ENCODE measurements around the gene SMKR1. TPM values are rescaled to one million over a fixed set of nuclear protein-coding genes. Genes with fewer than 3 reads are reported as not detected.
"Not testable (repeated sequence)": the region's sequence is repeated elsewhere in the genome, so short reads cannot be mapped to it uniquely, and the experiment has no call there.

The SMKR1 gene
- total and polyA plus RNA-seq, 7 experiments from 2014 or later, result 1.1 to 6.3 (median 2.3) TPM

- CTCF ChIA-PET, result no interaction called here
- no peak overlapping the region for H3K27ac ChIP-seq (ENCODE audit: low read depth, low read length)
- POLR2A ChIA-PET, result no interaction called here
- ATAC-seq (no peak), DNase-seq (no peak)
- intact Hi-C loops (cut with micrococcal nuclease), result no loop called here
- peak overlapping the region in 1 of 9 donors; percentile 37 for H3K27ac Mint-ChIP-seq
- H3K27me3 ChIP-seq (ENCODE audit: control insufficient read depth in 2 of 2, insufficient read depth in 2 of 2, low read length in 2 of 2), result no peaks in the 10 kb centered on the region
- peaks cover 4 to 19% (median 6%) of the 10 kb centered on the region in 5 donors for H3K27me3 Mint-ChIP-seq
- H3K36me3 Mint-ChIP-seq, result no peaks in the 10 kb centered on the region
- peaks cover 0 to 5% (median 0%) of the 10 kb centered on the region in 7 donors for H3K4me1 Mint-ChIP-seq
- H3K4me3 ChIP-seq (ENCODE audit: low read length), result no peak overlapping the region
- no peaks in the 10 kb centered on the region for H3K9me3 ChIP-seq (ENCODE audit: control insufficient read depth in 2 of 3, low read length in 3 of 3)
- H3K4me3 Mint-ChIP-seq, result no peak overlapping the region
- H3K9me3 Mint-ChIP-seq, result peaks cover 0 to 3% (median 0%) of the 10 kb centered on the region in 11 donors
- H3K4me1 ChIP-seq (ENCODE audit: control insufficient read depth in 2 of 2, insufficient read depth in 2 of 2, low read length in 2 of 2), result no peaks in the 10 kb centered on the region
- H3K36me3 ChIP-seq (ENCODE audit: control insufficient read depth in 2 of 3, insufficient read depth in 3 of 3, low read length in 3 of 3), result no peaks in the 10 kb centered on the region
These were observed 15.6 kb downstream of the SMKR1 start for GRCh38 chr7:129517931-129518330.

GRCh38 chr7:129519464-129519863 is 17.1 kb downstream of the SMKR1 start:
- no peak overlapping the region for H3K27ac Mint-ChIP-seq
- ChIA-PET CTCF (interaction anchor here (0.5 kb wide), 1 partner anchor 305 kb away, joined by 3 read pairs; no protein-coding TSS in a partner anchor), POLR2A (no interaction called here)
- H3K36me3 ChIP-seq (ENCODE audit: control insufficient read depth in 2 of 3, insufficient read depth in 3 of 3, low read length in 3 of 3), result no peaks in the 10 kb centered on the region
- peaks cover 4 to 24% (median 13%) of the 10 kb centered on the region in 5 donors for H3K27me3 Mint-ChIP-seq
- no peaks in the 10 kb centered on the region for H3K4me1 ChIP-seq (ENCODE audit: control insufficient read depth in 2 of 2, insufficient read depth in 2 of 2, low read length in 2 of 2)
- ATAC-seq (no peak), DNase-seq (no peak)
- no peak overlapping the region for H3K4me3 Mint-ChIP-seq
- H3K9me3 ChIP-seq (ENCODE audit: control insufficient read depth in 2 of 3, low read length in 3 of 3), result no peaks in the 10 kb centered on the region
- no peak overlapping the region for H3K27ac ChIP-seq (ENCODE audit: low read depth, low read length)
- no peaks in the 10 kb centered on the region for H3K36me3 Mint-ChIP-seq
- no peak overlapping the region for H3K4me3 ChIP-seq (ENCODE audit: low read length)
- peaks cover 0 to 5% (median 0%) of the 10 kb centered on the region in 7 donors for H3K4me1 Mint-ChIP-seq
- intact Hi-C loops (cut with micrococcal nuclease), result no loop called here
- H3K9me3 Mint-ChIP-seq, result peaks cover 0 to 3% (median 0%) of the 10 kb centered on the region in 11 donors
- H3K27me3 ChIP-seq (ENCODE audit: control insufficient read depth in 2 of 2, insufficient read depth in 2 of 2, low read length in 2 of 2), result no peaks in the 10 kb centered on the region

- intact Hi-C loops (cut with micrococcal nuclease), result no loop called here
- DNase-seq, result no peak
- no peaks in the 10 kb centered on the region for H3K36me3 Mint-ChIP-seq
- peak overlapping the region in 1 of 10 donors; percentile 1 for H3K4me3 Mint-ChIP-seq
- H3K27ac ChIP-seq (ENCODE audit: low read depth, low read length), result no peak overlapping the region
- no peak overlapping the region for H3K4me3 ChIP-seq (ENCODE audit: low read length)
- ChIA-PET CTCF (no interaction called here), POLR2A (no interaction called here)
- H3K27me3 Mint-ChIP-seq, result peaks cover 10 to 31% (median 21%) of the 10 kb centered on the region in 5 donors
- H3K36me3 ChIP-seq (ENCODE audit: control insufficient read depth in 2 of 3, insufficient read depth in 3 of 3, low read length in 3 of 3), result no peaks in the 10 kb centered on the region
- H3K27me3 ChIP-seq (ENCODE audit: control insufficient read depth in 2 of 2, insufficient read depth in 2 of 2, low read length in 2 of 2), result no peaks in the 10 kb centered on the region
- H3K27ac Mint-ChIP-seq, result peak overlapping the region in 1 of 9 donors; percentile 55
- peaks cover 0 to 1% (median 0%) of the 10 kb centered on the region in 11 donors for H3K9me3 Mint-ChIP-seq
- no peak for ATAC-seq
- no peaks in the 10 kb centered on the region for H3K4me1 ChIP-seq (ENCODE audit: control insufficient read depth in 2 of 2, insufficient read depth in 2 of 2, low read length in 2 of 2)
- H3K4me1 Mint-ChIP-seq, result peaks cover 0 to 10% (median 5%) of the 10 kb centered on the region in 7 donors
- H3K9me3 ChIP-seq (ENCODE audit: control insufficient read depth in 2 of 3, low read length in 3 of 3), result no peaks in the 10 kb centered on the region
These were observed 20.0 kb downstream of the SMKR1 start for GRCh38 chr7:129522088-129522970.

- H3K9me3 Mint-ChIP-seq, result peaks cover 0 to 1% (median 0%) of the 10 kb centered on the region in 11 donors
- H3K27me3 ChIP-seq (ENCODE audit: control insufficient read depth in 2 of 2, insufficient read depth in 2 of 2, low read length in 2 of 2), result no peaks in the 10 kb centered on the region
- peaks cover 0 to 10% (median 5%) of the 10 kb centered on the region in 7 donors for H3K4me1 Mint-ChIP-seq
- no peaks in the 10 kb centered on the region for H3K4me1 ChIP-seq (ENCODE audit: control insufficient read depth in 2 of 2, insufficient read depth in 2 of 2, low read length in 2 of 2)
- DNase-seq (no peak), ATAC-seq (no peak)
- POLR2A ChIA-PET, result no interaction called here
- CTCF ChIA-PET, result no interaction called here
- H3K4me3 Mint-ChIP-seq, result peak overlapping the region in 1 of 10 donors; percentile 1
- H3K9me3 ChIP-seq (ENCODE audit: control insufficient read depth in 2 of 3, low read length in 3 of 3), result no peaks in the 10 kb centered on the region
- no peaks in the 10 kb centered on the region for H3K36me3 Mint-ChIP-seq
- H3K4me3 ChIP-seq (ENCODE audit: low read length), result no peak overlapping the region
- intact Hi-C loops (cut with micrococcal nuclease), result no loop called here
- no peak overlapping the region for H3K27ac Mint-ChIP-seq
- H3K27me3 Mint-ChIP-seq, result peaks cover 10 to 31% (median 21%) of the 10 kb centered on the region in 5 donors
- H3K36me3 ChIP-seq (ENCODE audit: control insufficient read depth in 2 of 3, insufficient read depth in 3 of 3, low read length in 3 of 3), result no peaks in the 10 kb centered on the region
- H3K27ac ChIP-seq (ENCODE audit: low read depth, low read length), result no peak overlapping the region
These were observed 20.6 kb downstream of the SMKR1 start for GRCh38 chr7:129522971-129523340.

GRCh38 chr7:129523924-129524323 is 21.6 kb downstream of the SMKR1 start:
- POLR2A ChIA-PET, result no interaction called here
- Histone ChIP-seq H3K27me3 (ENCODE audit: control insufficient read depth in 2 of 2, insufficient read depth in 2 of 2, low read length in 2 of 2) (no peaks in the 10 kb centered on the region), H3K9me3 (ENCODE audit: control insufficient read depth in 2 of 3, low read length in 3 of 3) (no peaks in the 10 kb centered on the region), H3K4me1 (ENCODE audit: control insufficient read depth in 2 of 2, insufficient read depth in 2 of 2, low read length in 2 of 2) (no peaks in the 10 kb centered on the region), H3K36me3 (ENCODE audit: control insufficient read depth in 2 of 3, insufficient read depth in 3 of 3, low read length in 3 of 3) (no peaks in the 10 kb centered on the region), H3K4me3 (ENCODE audit: low read length) (no peak overlapping the region), H3K27ac (ENCODE audit: low read depth, low read length) (no peak overlapping the region)
- CTCF ChIA-PET, result no interaction called here
- H3K9me3 Mint-ChIP-seq, result peaks cover 0 to 1% (median 0%) of the 10 kb centered on the region in 11 donors
- DNase-seq, result no peak
- H3K36me3 Mint-ChIP-seq, result no peaks in the 10 kb centered on the region
- H3K27me3 Mint-ChIP-seq, result peaks cover 10 to 31% (median 21%) of the 10 kb centered on the region in 5 donors
- no peak overlapping the region for H3K4me3 Mint-ChIP-seq
- H3K4me1 Mint-ChIP-seq, result peaks cover 0 to 10% (median 5%) of the 10 kb centered on the region in 7 donors
- ATAC-seq, result no peak
- intact Hi-C loops (cut with micrococcal nuclease), result no loop called here
- H3K27ac Mint-ChIP-seq, result no peak overlapping the region

GRCh38 chr7:129524405-129524804 is 22.1 kb downstream of the SMKR1 start:
- POLR2A ChIA-PET; ATAC-seq; H3K27me3 ChIP-seq (ENCODE audit: control insufficient read depth in 2 of 2, insufficient read depth in 2 of 2, low read length in 2 of 2); H3K36me3 Mint-ChIP-seq; H3K4me3 ChIP-seq (ENCODE audit: low read length); H3K4me1 Mint-ChIP-seq; H3K4me3 Mint-ChIP-seq; DNase-seq; H3K4me1 ChIP-seq (ENCODE audit: control insufficient read depth in 2 of 2, insufficient read depth in 2 of 2, low read length in 2 of 2); H3K27ac ChIP-seq (ENCODE audit: low read depth, low read length); H3K9me3 ChIP-seq (ENCODE audit: control insufficient read depth in 2 of 3, low read length in 3 of 3); H3K9me3 Mint-ChIP-seq; H3K36me3 ChIP-seq (ENCODE audit: control insufficient read depth in 2 of 3, insufficient read depth in 3 of 3, low read length in 3 of 3); intact Hi-C loops (cut with micrococcal nuclease); CTCF ChIA-PET; H3K27ac Mint-ChIP-seq: not testable (repeated sequence)
- peaks cover 10 to 31% (median 21%) of the 10 kb centered on the region in 5 donors for H3K27me3 Mint-ChIP-seq

Measured in naive thymus-derived CD4-positive, alpha-beta T cell (primary cell).